ENCODE data around the gene CLEC14A.

- TF ChIP-seq CTCF (IDR thresholded peaks at IDR 0.05) (no peak), POLR2A (IDR thresholded peaks at IDR 0.05) (no peak)
Measured at GRCh38 chr14:38302966-38303365, 47.1 kb upstream of the CLEC14A start.
